BJ (cell line): ENCODE data around the gene CLIP1. TPM values are rescaled to one million over a fixed set of nuclear protein-coding genes. Genes with fewer than 3 reads are reported as not detected.

Experiments used
- CTCF ChIA-PET: fragments of 350-600 bp; formaldehyde crosslinking; extraction: SDS; loops from one replicate; lab custom pipeline; 2021; ENCODE audit warnings: antibody characterized with exemption, inconsistent platforms; lab: Yijun Ruan, JAX
- POLR2A ChIA-PET: fragments of 300-600 bp; sonication (Branson Sonifier 250); formaldehyde crosslinking; extraction: SDS; loops from one replicate; lab custom pipeline; 2021; ENCODE audit warnings: antibody characterized with exemption; lab: Charles Lee
- DNase-seq: peaks from one replicate; pipeline ENCODE4 v3.0.0-alpha.2; 2011; ENCODE audit warnings: low read depth
- H3K27me3 ChIP-seq: 2 replicates; pipeline ENCODE4 v1.6.0; 2011; ENCODE audit warnings: low read length; ENCODE audit not compliant: control insufficient read depth, insufficient read depth
- H3K36me3 ChIP-seq: 2 replicates; pipeline ENCODE4 v1.5.1; 2011; ENCODE audit warnings: low read length; ENCODE audit not compliant: control insufficient read depth, insufficient read depth
- H3K4me3 ChIP-seq: 2 replicates; pipeline ENCODE4 v1.5.1; 2011; ENCODE audit warnings: low read depth, mild to moderate bottlenecking, control low read depth, low read length
- polyA plus RNA-seq: library from polyadenylated mRNA; depleted of rRNA; stranded (reverse); fragments of >200 nt; gene quantifications from 2 replicates; pipeline ENCODE4 v1.2.3, GENCODE V29; 2011
- TF ChIP-seq, protein P1 (sequence below): IDR thresholded peaks from 2 replicates; pipeline ENCODE4 v1.5.1; 2011; ENCODE audit warnings: low read depth, mild to moderate bottlenecking, control low read depth, inconsistent platforms, low read length, moderate library complexity; ENCODE audit not compliant: insufficient read depth

CLIP1 gene
- polyA plus RNA-seq, 1 experiment = 104 TPM

- Histone ChIP-seq H3K4me3 (no peak overlapping the region), H3K36me3 (no peaks in the 10 kb centered on the region), H3K27me3 (no peaks in the 10 kb centered on the region)
- CTCF ChIA-PET = interaction anchor here (0.7 to 2.2 kb wide), 4 partner anchors 10 to 65 kb away, joined by 3 to 7 read pairs (median 3); no protein-coding TSS in a partner anchor
- POLR2A ChIA-PET = interaction anchor here (0.6 to 1.4 kb wide), 2 partner anchors 94 to 345 kb away, joined by 5 to 17 read pairs; partner anchors contain the start of gene ZCCHC8
- TF ChIP-seq, protein P1, sequence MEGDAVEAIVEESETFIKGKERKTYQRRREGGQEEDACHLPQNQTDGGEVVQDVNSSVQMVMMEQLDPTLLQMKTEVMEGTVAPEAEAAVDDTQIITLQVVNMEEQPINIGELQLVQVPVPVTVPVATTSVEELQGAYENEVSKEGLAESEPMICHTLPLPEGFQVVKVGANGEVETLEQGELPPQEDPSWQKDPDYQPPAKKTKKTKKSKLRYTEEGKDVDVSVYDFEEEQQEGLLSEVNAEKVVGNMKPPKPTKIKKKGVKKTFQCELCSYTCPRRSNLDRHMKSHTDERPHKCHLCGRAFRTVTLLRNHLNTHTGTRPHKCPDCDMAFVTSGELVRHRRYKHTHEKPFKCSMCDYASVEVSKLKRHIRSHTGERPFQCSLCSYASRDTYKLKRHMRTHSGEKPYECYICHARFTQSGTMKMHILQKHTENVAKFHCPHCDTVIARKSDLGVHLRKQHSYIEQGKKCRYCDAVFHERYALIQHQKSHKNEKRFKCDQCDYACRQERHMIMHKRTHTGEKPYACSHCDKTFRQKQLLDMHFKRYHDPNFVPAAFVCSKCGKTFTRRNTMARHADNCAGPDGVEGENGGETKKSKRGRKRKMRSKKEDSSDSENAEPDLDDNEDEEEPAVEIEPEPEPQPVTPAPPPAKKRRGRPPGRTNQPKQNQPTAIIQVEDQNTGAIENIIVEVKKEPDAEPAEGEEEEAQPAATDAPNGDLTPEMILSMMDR = no peak
- DNase-seq = peak; percentile 70
Observed at GRCh38 chr12:122406701-122407164, 15.7 kb downstream of the CLIP1 start.

- POLR2A ChIA-PET = interaction anchor here (0.6 kb wide), 1 partner anchor 24 kb away, joined by 3 read pairs; no protein-coding TSS in a partner anchor
- Histone ChIP-seq H3K36me3 (no peaks in the 10 kb centered on the region), H3K27me3 (no peaks in the 10 kb centered on the region), H3K4me3 (no peak overlapping the region)
- TF ChIP-seq, protein P1 = no peak
- no peak for DNase-seq
- CTCF ChIA-PET = interaction anchor here (0.6 to 1.0 kb wide), 2 partner anchors 9 to 21 kb away, joined by 3 to 4 read pairs; no protein-coding TSS in a partner anchor
Observed at GRCh38 chr12:122403831-122404230, 18.6 kb downstream of the CLIP1 start.

- TF ChIP-seq, protein P1 = no peak
- Histone ChIP-seq H3K36me3 (no peaks in the 10 kb centered on the region), H3K4me3 (no peak overlapping the region), H3K27me3 (no peaks in the 10 kb centered on the region)
- no peak for DNase-seq
- ChIA-PET CTCF (interaction anchor here (0.6 to 1.0 kb wide), 3 partner anchors 8 to 68 kb away, joined by 3 to 4 read pairs (median 3); no protein-coding TSS in a partner anchor), POLR2A (interaction anchor here (0.6 kb wide), 1 partner anchor 24 kb away, joined by 3 read pairs; no protein-coding TSS in a partner anchor)
Observed at GRCh38 chr12:122403115-122403770, 19.2 kb downstream of the CLIP1 start.

DNA sequence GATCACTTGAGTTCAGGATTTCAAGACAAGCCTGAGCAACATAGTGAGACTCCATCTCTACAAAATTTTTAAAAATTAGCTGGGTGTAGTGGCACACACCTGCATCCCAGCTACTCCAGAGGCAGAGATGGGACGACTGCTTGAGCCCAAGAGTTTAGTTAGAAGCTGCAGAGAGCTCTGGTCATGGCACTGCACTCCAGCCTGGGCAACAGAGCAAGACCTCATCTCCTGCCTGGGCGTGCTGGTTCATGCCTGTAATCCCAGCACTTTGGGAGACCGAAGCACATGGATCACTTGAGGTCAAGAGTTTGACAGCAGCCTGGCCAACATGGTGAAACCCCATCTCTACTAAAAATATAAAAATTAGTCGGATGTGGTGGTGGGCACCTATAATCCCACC, 20.2 kb downstream of the CLIP1 start:
- CTCF ChIA-PET = interaction anchor here (1.2 kb wide), 1 partner anchor 9 kb away, joined by 3 read pairs; no protein-coding TSS in a partner anchor
- no peak for DNase-seq
- Histone ChIP-seq H3K4me3 (no peak overlapping the region), H3K36me3 (no peaks in the 10 kb centered on the region), H3K27me3 (no peaks in the 10 kb centered on the region)
- TF ChIP-seq, protein P1 = no peak
- POLR2A ChIA-PET = no interaction called here
